ENCODE measurements around the gene IFNL1. TPM values are rescaled to one million over a fixed set of nuclear protein-coding genes. Genes with fewer than 3 reads are reported as not detected.
"Not testable (repeated sequence)": the region's sequence is repeated elsewhere in the genome, so short reads cannot be mapped to it uniquely, and the experiment has no call there.

The IFNL1 gene
- total and polyA plus RNA-seq, 2 donors (not counting 3 experiments of a cell fraction or from before 2014, with no cell fraction given): not detected

DNA sequence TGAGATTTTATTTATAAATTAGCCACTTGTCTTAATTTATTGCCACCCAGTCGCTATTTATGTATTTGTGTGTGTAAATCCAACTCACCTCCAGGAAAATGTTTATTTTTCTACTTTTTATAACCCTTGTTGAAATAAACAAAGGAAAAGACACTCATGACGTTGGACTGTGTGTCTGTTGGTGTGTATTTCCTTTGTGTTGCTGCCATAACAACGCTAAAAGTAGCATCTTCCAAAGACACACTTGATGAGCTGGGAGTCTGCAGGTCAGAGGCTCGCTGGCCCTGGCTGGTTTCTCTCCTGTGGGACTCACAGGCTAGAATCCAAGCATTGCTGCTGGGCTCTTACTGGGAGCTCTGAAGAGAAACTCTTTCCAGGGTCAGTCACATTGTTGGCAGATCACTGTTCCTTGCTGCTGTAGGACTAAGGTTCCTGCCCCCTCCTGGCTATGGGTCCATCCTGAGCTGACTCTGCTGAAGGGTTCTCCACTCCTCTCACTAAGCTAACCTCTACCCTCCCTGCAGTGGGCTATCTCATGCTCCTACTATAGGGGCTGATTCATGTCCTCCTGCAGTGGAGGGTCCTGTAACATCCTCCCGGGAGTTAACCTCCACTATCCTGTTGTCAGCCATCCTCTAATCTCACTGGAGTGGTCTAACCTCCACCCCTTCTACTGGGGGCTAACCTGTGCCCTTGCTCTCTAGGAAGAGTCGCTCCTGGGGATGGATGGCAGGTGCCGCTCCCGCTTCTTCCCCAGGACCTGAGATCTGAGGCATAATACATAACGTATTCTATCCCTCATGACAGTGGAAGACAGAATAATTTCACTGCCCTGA, 26.0 kb upstream of the IFNL1 start:
- Histone ChIP-seq H2AFZ (ENCODE audit: low read depth, low read length) (no peak overlapping the region), H3K36me3 (ENCODE audit: control insufficient read depth in 2 of 2, extremely low read depth in 1 of 2, insufficient read depth in 2 of 2, low read length in 2 of 2) (no peaks in the 10 kb centered on the region), H3K9ac (replicated peaks; ENCODE audit: extremely low read depth, insufficient read depth, low read length) (no peak overlapping the region), H3K4me1 (ENCODE audit: control insufficient read depth, extremely low read depth, insufficient read depth, low read length) (no peaks in the 10 kb centered on the region), H3K4me2 (ENCODE audit: insufficient read depth, low read length) (no peak overlapping the region), H4K20me1 (replicated peaks; ENCODE audit: control insufficient read depth, extremely low read depth, insufficient read depth, low read length) (no peaks in the 10 kb centered on the region), H3K27ac (ENCODE audit: insufficient read depth, low read depth, low read length) (no peak overlapping the region), H3K27me3 (ENCODE audit: control insufficient read depth in 2 of 2, insufficient read depth in 2 of 2, low read length in 2 of 2) (peaks cover 6 to 9% of the 10 kb centered on the region in 2 experiments), H3K9me1 (replicated peaks; ENCODE audit: control insufficient read depth, extremely low read depth, insufficient read depth, low read length) (no peaks in the 10 kb centered on the region), H3K9me3 (replicated peaks; ENCODE audit: control insufficient read depth, insufficient read depth, low read length) (no peaks in the 10 kb centered on the region), H3K4me3 (replicated peaks in 1 of 3; ENCODE audit: insufficient read depth in 1 of 3, low read depth in 1 of 3, low read length in 3 of 3) (no peak overlapping the region), H3K79me2 (ENCODE audit: control insufficient read depth, insufficient read depth, low read length) (no peaks in the 10 kb centered on the region)
- BruUV-seq (replicated peaks): no TSS peak
- dilution Hi-C loops (cut with MboI; ENCODE audit: extremely low pct_ligation_motif_present, low sequenced_read_pairs): no loop called here
- CTCF ChIA-PET: interaction anchor here (1.0 kb wide), 1 partner anchor 9 kb away, joined by 3 read pairs; no protein-coding TSS in a partner anchor
- POLR2A ChIA-PET: no interaction called here
- no peak for FAIRE-seq
- TF ChIP-seq FOS (IDR thresholded peaks at IDR 0.05; ENCODE audit: borderline replicate concordance, insufficient read depth, low read length) (no peak), EZH2 (IDR thresholded peaks at IDR 0.05; ENCODE audit: borderline replicate concordance, low read depth, low read length, severe bottlenecking) (no peak), JUN (IDR thresholded peaks at IDR 0.05; ENCODE audit: borderline replicate concordance, insufficient read depth, insufficient read length, low read depth) (no peak), POLR2A (IDR thresholded peaks at IDR 0.05; ENCODE audit: low read depth, low read length) (no peak), POLR2AphosphoS5 (IDR thresholded peaks at IDR 0.05; ENCODE audit: insufficient read depth, low read depth, low read length) (no peak)
- TF ChIP-seq, protein P1, sequence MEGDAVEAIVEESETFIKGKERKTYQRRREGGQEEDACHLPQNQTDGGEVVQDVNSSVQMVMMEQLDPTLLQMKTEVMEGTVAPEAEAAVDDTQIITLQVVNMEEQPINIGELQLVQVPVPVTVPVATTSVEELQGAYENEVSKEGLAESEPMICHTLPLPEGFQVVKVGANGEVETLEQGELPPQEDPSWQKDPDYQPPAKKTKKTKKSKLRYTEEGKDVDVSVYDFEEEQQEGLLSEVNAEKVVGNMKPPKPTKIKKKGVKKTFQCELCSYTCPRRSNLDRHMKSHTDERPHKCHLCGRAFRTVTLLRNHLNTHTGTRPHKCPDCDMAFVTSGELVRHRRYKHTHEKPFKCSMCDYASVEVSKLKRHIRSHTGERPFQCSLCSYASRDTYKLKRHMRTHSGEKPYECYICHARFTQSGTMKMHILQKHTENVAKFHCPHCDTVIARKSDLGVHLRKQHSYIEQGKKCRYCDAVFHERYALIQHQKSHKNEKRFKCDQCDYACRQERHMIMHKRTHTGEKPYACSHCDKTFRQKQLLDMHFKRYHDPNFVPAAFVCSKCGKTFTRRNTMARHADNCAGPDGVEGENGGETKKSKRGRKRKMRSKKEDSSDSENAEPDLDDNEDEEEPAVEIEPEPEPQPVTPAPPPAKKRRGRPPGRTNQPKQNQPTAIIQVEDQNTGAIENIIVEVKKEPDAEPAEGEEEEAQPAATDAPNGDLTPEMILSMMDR (IDR thresholded peaks at IDR 0.05; ENCODE audit: extremely low read depth in 1 of 2, insufficient read depth in 1 of 2, low read depth in 1 of 2, low read length in 2 of 2): no peak
- DNase-seq (ENCODE audit: low read depth, low spot score): no peak
- intact Hi-C loops (cut with micrococcal nuclease): no loop called here

DNA sequence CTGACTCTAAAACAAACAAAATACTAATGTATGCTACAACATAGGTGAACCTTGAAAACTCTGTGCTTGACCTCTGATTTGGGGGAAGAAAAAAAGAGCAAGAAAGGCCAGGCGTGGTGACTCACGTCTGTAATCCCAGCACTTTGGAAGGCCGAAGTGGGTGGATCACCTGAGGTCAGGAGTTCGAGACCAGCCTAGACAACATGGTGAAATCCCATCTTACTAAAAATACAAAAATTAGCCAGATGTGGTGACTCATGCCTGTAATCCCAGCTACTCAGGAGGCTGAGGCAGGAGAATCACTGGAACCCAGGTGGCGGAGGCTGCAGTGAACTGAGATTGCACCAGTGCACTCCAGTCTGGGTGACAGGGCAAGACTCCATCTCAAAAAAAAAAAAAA, 22.3 kb upstream of the IFNL1 start:
- H2AFZ ChIP-seq (ENCODE audit: low read depth, low read length); FAIRE-seq; POLR2A ChIA-PET; H4K20me1 ChIP-seq (replicated peaks; ENCODE audit: control insufficient read depth, extremely low read depth, insufficient read depth, low read length); H3K4me2 ChIP-seq (ENCODE audit: insufficient read depth, low read length); H3K36me3 ChIP-seq (ENCODE audit: control insufficient read depth in 2 of 2, extremely low read depth in 1 of 2, insufficient read depth in 2 of 2, low read length in 2 of 2); H3K27me3 ChIP-seq (ENCODE audit: control insufficient read depth in 2 of 2, insufficient read depth in 2 of 2, low read length in 2 of 2); H3K9me1 ChIP-seq (replicated peaks; ENCODE audit: control insufficient read depth, extremely low read depth, insufficient read depth, low read length); intact Hi-C loops (cut with micrococcal nuclease); H3K27ac ChIP-seq (ENCODE audit: insufficient read depth, low read depth, low read length); H3K9ac ChIP-seq (replicated peaks; ENCODE audit: extremely low read depth, insufficient read depth, low read length); dilution Hi-C loops (cut with MboI; ENCODE audit: extremely low pct_ligation_motif_present, low sequenced_read_pairs); H3K4me3 ChIP-seq (replicated peaks in 1 of 3; ENCODE audit: insufficient read depth in 1 of 3, low read depth in 1 of 3, low read length in 3 of 3); DNase-seq (ENCODE audit: low read depth, low spot score); H3K79me2 ChIP-seq (ENCODE audit: control insufficient read depth, insufficient read depth, low read length); BruUV-seq (replicated peaks); H3K4me1 ChIP-seq (ENCODE audit: control insufficient read depth, extremely low read depth, insufficient read depth, low read length); H3K9me3 ChIP-seq (replicated peaks; ENCODE audit: control insufficient read depth, insufficient read depth, low read length): not testable (repeated sequence)
- CTCF ChIA-PET: interaction anchor here (1.4 kb wide), 1 partner anchor 152 kb away, joined by 3 read pairs; no protein-coding TSS in a partner anchor

Measured in endothelial cell of umbilical vein (primary cell).